Testis (tissue), 2 donors: ENCODE measurements around the gene ATP6V0D1.

ENCODE experiments used
- CTCF ChIP-seq, 3 experiments: fragments of 450-650 bp in 2 of 3; fragments of 200-600 bp in 1 of 3; sonication (generic) in 1 of 3; IDR thresholded peaks; one replicate each; pipeline ENCODE4 v1.5.1; 2016 to 2019; ENCODE audit warnings: antibody characterized with exemption in 3 of 3, mild to moderate bottlenecking in 2 of 3, moderate library complexity in 1 of 3
- POLR2A ChIP-seq: fragments of 450-650 bp; IDR thresholded peaks from one replicate; pipeline ENCODE4 v1.6.1; 2017; ENCODE audit warnings: antibody characterized with exemption, mild to moderate bottlenecking, moderate library complexity

DNA sequence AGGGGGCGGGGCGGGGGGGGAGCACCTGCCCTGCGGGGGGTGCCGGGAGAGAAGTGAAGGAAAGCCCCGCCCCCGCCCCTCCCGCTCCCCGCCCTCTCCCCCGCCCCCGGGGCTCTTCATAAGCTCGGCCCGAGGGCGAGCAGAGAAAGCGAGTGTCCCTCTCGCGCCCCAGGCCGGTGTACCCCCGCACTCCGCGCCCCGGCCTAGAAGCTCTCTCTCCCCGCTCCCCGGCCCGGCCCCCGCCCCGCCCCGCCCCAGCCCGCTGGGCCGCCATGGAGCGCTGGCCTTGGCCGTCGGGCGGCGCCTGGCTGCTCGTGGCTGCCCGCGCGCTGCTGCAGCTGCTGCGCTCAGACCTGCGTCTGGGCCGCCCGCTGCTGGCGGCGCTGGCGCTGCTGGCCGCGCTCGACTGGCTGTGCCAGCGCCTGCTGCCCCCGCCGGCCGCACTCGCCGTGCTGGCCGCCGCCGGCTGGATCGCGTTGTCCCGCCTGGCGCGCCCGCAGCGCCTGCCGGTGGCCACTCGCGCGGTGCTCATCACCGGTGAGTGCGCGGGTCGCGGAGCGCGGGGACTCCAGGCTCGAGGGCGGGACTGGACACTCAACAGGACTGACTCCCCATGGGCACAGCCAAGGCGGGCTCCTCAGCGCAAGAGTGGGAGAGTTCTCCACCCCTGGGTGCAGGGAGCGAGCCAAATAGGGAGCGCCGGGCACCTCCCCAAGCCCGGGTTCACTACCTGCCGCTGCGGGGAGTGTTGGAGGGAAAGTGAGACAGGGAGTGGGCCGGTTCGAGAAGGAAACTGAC is 49.8 kb downstream of the ATP6V0D1 start, which contains the start of gene HSD11B2:
- peak in 1 of 3 experiments; percentile 4 for TF ChIP-seq CTCF (IDR thresholded peaks at IDR 0.05)
- TF ChIP-seq POLR2A: no peak
